Measurements from ENCODE around the gene DNAI1. TPM values are rescaled to one million over a fixed set of nuclear protein-coding genes. Genes with fewer than 3 reads are reported as not detected.

DNAI1 gene
- total RNA-seq, 1 donor from 2014 or later: 1.5 TPM

DNA sequence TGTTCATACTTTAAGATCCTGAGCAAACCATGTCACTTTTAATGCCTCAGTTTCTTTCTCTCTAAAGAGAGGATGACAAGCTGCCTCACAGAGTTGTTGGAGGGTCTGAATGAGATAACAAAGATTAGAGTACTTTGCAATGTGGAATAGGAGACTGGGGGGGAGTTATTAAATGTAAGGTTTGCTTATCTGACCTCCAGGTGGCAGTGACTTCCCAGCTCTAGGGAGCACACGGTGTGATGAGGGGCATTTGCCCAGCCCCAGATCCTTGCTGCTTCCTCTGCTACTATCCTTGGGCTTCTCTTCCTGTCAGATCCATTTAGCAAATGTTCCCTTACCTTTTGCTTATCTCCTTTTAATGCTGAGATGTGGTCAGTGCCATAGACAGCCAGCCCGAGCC is 33.4 kb downstream of the DNAI1 start:
- Mint-ChIP-seq H3K9me3 (no peaks in the 10 kb centered on the region), H3K27me3 (ENCODE audit: low read depth) (peaks cover 27% of the 10 kb centered on the region), H3K36me3 (ENCODE audit: low read depth) (no peaks in the 10 kb centered on the region), H3K27ac (ENCODE audit: unreplicated experiment) (no peak overlapping the region), H3K4me3 (no peak overlapping the region), H3K4me1 (no peaks in the 10 kb centered on the region)
- DNase-seq (ENCODE audit: low read depth, low spot score): no peak
- TF ChIP-seq, protein P1, sequence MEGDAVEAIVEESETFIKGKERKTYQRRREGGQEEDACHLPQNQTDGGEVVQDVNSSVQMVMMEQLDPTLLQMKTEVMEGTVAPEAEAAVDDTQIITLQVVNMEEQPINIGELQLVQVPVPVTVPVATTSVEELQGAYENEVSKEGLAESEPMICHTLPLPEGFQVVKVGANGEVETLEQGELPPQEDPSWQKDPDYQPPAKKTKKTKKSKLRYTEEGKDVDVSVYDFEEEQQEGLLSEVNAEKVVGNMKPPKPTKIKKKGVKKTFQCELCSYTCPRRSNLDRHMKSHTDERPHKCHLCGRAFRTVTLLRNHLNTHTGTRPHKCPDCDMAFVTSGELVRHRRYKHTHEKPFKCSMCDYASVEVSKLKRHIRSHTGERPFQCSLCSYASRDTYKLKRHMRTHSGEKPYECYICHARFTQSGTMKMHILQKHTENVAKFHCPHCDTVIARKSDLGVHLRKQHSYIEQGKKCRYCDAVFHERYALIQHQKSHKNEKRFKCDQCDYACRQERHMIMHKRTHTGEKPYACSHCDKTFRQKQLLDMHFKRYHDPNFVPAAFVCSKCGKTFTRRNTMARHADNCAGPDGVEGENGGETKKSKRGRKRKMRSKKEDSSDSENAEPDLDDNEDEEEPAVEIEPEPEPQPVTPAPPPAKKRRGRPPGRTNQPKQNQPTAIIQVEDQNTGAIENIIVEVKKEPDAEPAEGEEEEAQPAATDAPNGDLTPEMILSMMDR (conservative IDR thresholded peaks at IDR 0.05): no peak

DNA sequence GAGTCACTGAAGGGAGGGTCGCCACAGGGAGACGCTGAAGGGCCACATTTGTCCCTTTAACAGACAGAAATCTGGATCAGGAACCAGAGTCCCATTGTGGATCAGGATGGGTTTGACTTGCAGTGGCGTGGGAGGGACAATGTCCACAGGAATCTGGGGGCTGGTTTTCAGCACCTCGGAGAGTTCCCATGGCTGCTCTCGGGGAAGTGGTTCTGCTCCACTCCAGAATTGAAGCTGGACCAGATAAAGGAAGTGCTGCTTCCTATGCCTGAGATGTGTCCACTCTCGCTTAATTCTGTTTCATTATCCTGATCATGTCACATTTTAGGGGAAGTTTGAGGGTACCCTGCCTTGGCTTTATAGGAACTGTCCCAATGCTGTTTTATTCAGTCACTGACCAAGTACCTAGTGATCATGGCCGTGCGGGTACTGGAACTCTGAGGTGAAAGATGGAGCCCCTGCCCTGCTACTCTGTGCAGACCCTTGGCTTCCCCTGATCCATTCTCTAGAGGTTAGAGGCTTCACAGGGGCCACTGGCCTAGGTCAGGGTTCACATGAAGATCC is 35.4 kb downstream of the DNAI1 start:
- TF ChIP-seq, protein P1 (conservative IDR thresholded peaks at IDR 0.05): no peak
- no peaks in the 10 kb centered on the region for H3K36me3 Mint-ChIP-seq (ENCODE audit: low read depth)
- peaks cover 21% of the 10 kb centered on the region for H3K27me3 Mint-ChIP-seq (ENCODE audit: low read depth)
- no peaks in the 10 kb centered on the region for H3K9me3 Mint-ChIP-seq
- H3K27ac Mint-ChIP-seq (ENCODE audit: unreplicated experiment): no peak overlapping the region
- no peak overlapping the region for H3K4me3 Mint-ChIP-seq
- peak; percentile 63 for DNase-seq (ENCODE audit: low read depth, low spot score)
- H3K4me1 Mint-ChIP-seq: peaks cover 14% of the 10 kb centered on the region

DNA sequence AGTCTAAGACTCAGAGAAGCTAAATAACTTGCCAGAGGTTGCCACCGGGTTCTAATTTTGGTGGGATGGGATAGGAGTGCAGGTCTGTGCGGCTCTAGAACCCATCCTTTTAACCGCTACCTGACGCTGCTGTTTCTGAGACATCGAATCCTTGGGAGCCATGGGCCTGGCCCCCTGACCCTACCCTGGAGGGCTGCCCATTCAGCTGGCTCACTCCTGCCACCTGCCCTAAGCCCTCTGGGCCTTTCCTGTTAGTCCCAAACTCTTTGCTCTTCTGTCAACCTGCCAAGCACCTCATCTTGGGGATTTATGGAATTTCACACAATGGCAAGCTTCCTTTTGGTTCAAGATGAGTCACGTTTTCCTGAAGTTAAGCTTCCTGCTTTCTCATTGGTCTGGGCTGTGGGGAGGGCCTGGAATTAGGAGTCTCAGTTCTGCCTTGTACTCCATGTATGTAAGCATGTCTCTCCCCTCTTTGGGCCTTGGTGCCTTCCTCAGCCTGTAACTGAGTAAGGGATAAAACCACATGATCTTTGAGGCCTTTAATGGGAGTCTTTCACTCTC is 37.6 kb downstream of the DNAI1 start:
- H3K36me3 Mint-ChIP-seq (ENCODE audit: low read depth): no peaks in the 10 kb centered on the region
- TF ChIP-seq, protein P1 (conservative IDR thresholded peaks at IDR 0.05): no peak

DNA sequence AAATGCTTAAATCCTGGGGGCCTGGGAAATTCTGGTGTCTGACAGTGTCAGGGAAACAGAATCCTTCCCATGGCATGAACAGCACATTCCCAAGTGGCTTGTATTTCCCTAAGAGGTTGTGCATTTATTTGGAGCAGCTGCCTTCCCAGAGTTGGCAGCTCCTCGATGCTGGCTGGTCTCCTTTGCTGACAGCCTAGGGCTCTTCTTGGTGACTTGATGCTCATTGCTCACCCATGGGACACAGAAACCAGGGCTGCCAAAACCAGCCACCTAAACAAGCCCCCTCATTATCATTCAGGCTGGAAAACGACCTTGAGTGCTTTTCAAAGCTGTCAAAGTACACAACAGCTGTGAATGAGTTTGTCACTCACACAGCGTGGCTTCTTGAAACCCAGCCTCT is 39.9 kb downstream of the DNAI1 start:
- Mint-ChIP-seq H3K9me3 (no peaks in the 10 kb centered on the region), H3K4me3 (no peak overlapping the region), H3K36me3 (ENCODE audit: low read depth) (no peaks in the 10 kb centered on the region), H3K27ac (ENCODE audit: unreplicated experiment) (no peak overlapping the region), H3K27me3 (ENCODE audit: low read depth) (peaks cover 25% of the 10 kb centered on the region), H3K4me1 (peaks cover 21% of the 10 kb centered on the region)
- DNase-seq (ENCODE audit: low read depth, low spot score): no peak
- TF ChIP-seq, protein P1 (conservative IDR thresholded peaks at IDR 0.05): no peak

More for the DNA sequence above, 37.6 kb downstream of the DNAI1 start:
- DNase-seq (ENCODE audit: low read depth, low spot score): no peak
- H3K27me3 Mint-ChIP-seq (ENCODE audit: low read depth): peaks cover 31% of the 10 kb centered on the region
- H3K4me1 Mint-ChIP-seq: peaks cover 21% of the 10 kb centered on the region
- H3K27ac Mint-ChIP-seq (ENCODE audit: unreplicated experiment): no peak overlapping the region
- no peak overlapping the region for H3K4me3 Mint-ChIP-seq
- H3K9me3 Mint-ChIP-seq: no peaks in the 10 kb centered on the region

DNA sequence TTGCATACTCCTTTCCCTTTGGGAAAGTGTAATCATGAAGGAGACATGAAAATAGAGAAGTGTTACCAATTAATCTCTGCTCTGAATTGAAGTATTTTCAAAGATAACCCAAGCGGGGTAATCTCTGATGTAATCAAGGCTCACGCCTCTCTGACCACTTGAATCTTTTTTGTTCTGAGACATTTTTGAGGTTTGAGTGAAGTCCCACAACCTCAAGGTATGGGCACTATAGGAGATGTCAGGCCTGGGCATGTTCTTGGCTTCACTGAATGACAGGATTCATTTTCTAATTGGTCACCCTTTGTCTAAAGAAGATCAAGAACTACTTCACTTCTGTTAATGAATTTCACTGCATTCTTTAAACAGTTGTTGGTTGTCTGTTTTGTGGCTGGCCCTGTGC is 40.5 kb downstream of the DNAI1 start:
- Mint-ChIP-seq H3K27me3 (ENCODE audit: low read depth) (peaks cover 26% of the 10 kb centered on the region), H3K4me1 (peaks cover 21% of the 10 kb centered on the region)

More for the DNA sequence above, 40.5 kb downstream of the DNAI1 start:
- TF ChIP-seq, protein P1 (conservative IDR thresholded peaks at IDR 0.05): no peak
- no peak overlapping the region for H3K27ac Mint-ChIP-seq (ENCODE audit: unreplicated experiment)
- no peaks in the 10 kb centered on the region for H3K36me3 Mint-ChIP-seq (ENCODE audit: low read depth)
- no peak for DNase-seq (ENCODE audit: low read depth, low spot score)
- no peaks in the 10 kb centered on the region for H3K9me3 Mint-ChIP-seq
- no peak overlapping the region for H3K4me3 Mint-ChIP-seq

Measured in neural crest cell (in vitro differentiated cells).